GM21423 (cell line): ENCODE data around the gene C11orf98.
"Not testable (repeated sequence)": the region's sequence is repeated elsewhere in the genome, so short reads cannot be mapped to it uniquely, and the experiment has no call there.

Experiments used
- ATAC-seq: cut with Tn5 transposase; IDR thresholded peaks from one replicate; pipeline ENCODE4 v1.9.1; 2021; ENCODE audit warnings: mild to moderate bottlenecking, moderate library complexity; ENCODE audit not compliant: unreplicated experiment

C11orf98 gene

GRCh38 chr11:62654297-62654696, 10.7 kb downstream of the C11orf98 start:
- no peak for ATAC-seq

GRCh38 chr11:62652161-62653006, 12.6 kb downstream of the C11orf98 start:
- peak; percentile 15 for ATAC-seq

- ATAC-seq = not testable (repeated sequence)
Observed at GRCh38 chr11:62650283-62650682, 14.7 kb downstream of the C11orf98 start.

- no peak for ATAC-seq
Observed at GRCh38 chr11:62649486-62649885, 15.5 kb downstream of the C11orf98 start.

GRCh38 chr11:62648967-62649364, 16.0 kb downstream of the C11orf98 start:
- no peak for ATAC-seq

- no peak for ATAC-seq
Observed at GRCh38 chr11:62648185-62648966, 16.6 kb downstream of the C11orf98 start.

GRCh38 chr11:62647609-62648005, 17.4 kb downstream of the C11orf98 start:
- ATAC-seq = no peak

GRCh38 chr11:62646825-62647608, 18.0 kb downstream of the C11orf98 start:
- no peak for ATAC-seq

- ATAC-seq = peak; percentile 94
Observed at GRCh38 chr11:62645946-62646824, 18.8 kb downstream of the C11orf98 start, which contains the start of gene GANAB. GANAB (minus strand) TSS chr11:62646613; CDS start chr11:62646599, 14 bp downstream.

GRCh38 chr11:62645671-62645945, 19.4 kb downstream of the C11orf98 start:
- ATAC-seq = peak; percentile 2

- no peak for ATAC-seq
Observed at GRCh38 chr11:62644220-62644619, 20.8 kb downstream of the C11orf98 start.

- no peak for ATAC-seq
Observed at GRCh38 chr11:62632492-62632891, 32.5 kb downstream of the C11orf98 start.

GRCh38 chr11:62627713-62628112, 37.3 kb downstream of the C11orf98 start:
- no peak for ATAC-seq

- ATAC-seq = no peak
Observed at GRCh38 chr11:62622476-62623089, 42.4 kb downstream of the C11orf98 start.

GRCh38 chr11:62621567-62622470, 43.2 kb downstream of the C11orf98 start, which contains the start of gene B3GAT3:
B3GAT3 (minus strand) TSS chr11:62621986; CDS start chr11:62621947, 39 bp downstream.
- ATAC-seq = peak; percentile 91

GRCh38 chr11:62621027-62621566, 43.9 kb downstream of the C11orf98 start:
- ATAC-seq = no peak

GRCh38 chr11:62616957-62617356, 48.1 kb downstream of the C11orf98 start:
- not testable (repeated sequence) for ATAC-seq

GRCh38 chr11:62615521-62615920, 49.5 kb downstream of the C11orf98 start:
- no peak for ATAC-seq
